ENCODE measurements around the gene SMDT1.

Gene SMDT1, protein sequence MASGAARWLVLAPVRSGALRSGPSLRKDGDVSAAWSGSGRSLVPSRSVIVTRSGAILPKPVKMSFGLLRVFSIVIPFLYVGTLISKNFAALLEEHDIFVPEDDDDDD

DNA sequence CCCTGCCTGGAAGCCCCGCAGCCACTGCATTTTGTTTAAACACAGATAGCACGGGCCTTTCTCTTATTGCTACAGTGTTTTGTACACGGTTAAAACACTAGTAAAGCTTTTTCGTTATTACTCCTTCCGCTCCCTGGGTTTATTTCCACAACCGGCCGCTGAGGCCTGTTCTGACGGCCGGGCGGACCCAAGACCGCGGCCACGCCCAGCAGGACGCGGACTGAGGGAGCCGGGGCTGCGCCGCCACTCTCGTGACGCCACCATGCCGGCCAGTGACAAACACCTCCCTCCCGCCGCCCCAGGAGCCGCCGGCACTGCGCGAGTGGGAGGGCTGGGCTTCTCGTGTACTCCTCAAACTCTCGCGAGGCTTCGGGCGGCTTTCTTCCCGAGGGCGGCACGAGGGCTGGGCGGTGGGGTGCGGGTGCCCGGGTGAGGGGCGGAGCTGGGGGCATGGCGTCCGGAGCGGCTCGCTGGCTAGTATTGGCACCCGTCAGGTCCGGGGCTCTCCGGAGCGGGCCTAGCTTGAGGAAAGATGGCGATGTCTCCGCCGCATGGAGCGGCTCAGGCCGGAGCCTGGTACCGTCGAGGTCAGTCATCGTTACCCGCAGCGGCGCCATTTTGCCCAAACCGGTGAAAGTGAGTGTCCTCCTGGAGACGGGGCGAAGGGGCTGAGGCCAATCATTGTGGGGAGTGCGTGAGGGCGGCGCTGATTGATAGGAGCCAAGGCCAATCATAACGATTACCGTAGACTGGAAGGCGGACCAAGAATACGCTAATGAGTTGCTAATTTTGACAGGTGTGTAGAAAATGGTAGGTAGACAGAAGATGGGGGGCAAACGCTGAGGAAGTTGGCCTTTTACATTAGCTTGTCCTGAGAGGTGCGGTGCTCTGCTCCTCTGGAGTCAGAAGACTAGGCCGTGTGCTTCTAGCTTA is at the start of gene SMDT1:
Gene SMDT1 (plus strand): TSS at position 382 of the 933 bp plus-strand sequence. CDS start 69 bp downstream, at position 451.
- FAIRE-seq (no peak), DNase-seq (ENCODE audit: insufficient read length, low spot score) (peak; percentile 91)
- peak; percentile 58; the same call in 1 of the 2 replicates for TF ChIP-seq POLR2A (IDR thresholded peaks at IDR 0.05; ENCODE audit: low read depth, low read length)

GRCh38 chr22:42033263-42034181 is 46.0 kb upstream of the SMDT1 start:
- DNase-seq (ENCODE audit: insufficient read length, low spot score): no peak
- TF ChIP-seq POLR2A (IDR thresholded peaks at IDR 0.05; ENCODE audit: low read depth, low read length): no peak
- FAIRE-seq: no peak

DNA sequence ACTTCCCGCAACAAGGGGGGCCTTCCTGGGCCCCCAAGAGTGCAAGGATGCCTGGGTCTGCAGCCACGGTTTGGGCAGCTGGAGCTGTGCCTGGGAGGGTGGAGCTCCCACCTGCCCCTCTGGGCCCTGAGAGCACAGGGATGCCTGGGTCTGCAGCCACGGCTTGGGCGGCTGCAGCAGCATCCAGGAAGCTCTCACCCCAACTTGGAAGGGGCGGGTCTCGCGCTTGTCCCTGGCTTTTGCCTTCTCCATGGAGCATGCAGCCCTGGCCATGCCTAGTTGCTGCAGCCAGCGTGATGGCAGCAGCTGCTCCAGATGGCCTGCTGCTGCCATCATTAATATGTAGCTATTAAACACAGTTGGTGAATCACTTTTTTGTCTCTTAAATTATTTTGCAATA is 44.2 kb upstream of the SMDT1 start:
- DNase-seq (ENCODE audit: insufficient read length, low spot score) (no peak), FAIRE-seq (no peak)
- no peak for TF ChIP-seq POLR2A (IDR thresholded peaks at IDR 0.05; ENCODE audit: low read depth, low read length)

DNA sequence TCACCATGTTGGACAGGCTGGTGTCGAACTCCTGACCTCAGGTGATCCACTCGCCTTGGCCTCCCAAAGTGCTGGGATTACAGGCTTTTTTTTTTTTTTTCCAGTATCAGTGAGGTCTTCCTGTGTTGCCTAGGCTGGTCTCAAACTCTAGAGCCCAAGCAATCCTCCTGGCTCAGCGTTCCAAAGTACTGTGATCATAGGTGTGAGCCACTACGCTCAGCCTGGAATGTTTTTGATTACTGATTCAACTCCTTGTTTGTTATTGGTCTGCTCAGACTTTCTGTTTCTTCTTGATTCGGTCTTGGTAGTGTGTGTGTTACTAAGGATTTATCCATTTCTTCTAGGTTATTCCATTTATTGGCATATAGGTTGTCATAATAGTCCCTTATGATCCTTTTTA is 40.2 kb upstream of the SMDT1 start:
- no peak for TF ChIP-seq POLR2A (IDR thresholded peaks at IDR 0.05; ENCODE audit: low read depth, low read length)
- no peak for FAIRE-seq
- no peak for DNase-seq (ENCODE audit: insufficient read length, low spot score)

DNA sequence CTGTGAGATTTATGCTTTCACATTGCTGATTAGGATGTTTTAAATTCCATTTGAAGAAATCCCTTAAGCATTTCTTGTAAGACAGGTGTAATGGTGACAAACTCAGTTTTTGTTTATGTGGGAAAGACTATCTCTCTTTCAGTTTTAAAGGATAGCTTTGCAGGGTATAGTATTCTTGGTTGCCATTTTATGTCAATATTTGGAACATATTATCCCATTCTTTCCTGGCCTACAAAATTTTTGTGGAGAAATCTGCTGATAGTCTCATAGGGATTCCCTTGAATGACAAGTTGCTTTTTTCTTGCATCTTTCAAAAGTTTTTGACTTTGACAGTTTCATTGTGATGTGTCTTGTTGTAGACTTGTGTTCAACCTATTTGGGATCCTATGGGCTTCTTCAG is 37.7 kb upstream of the SMDT1 start:
- FAIRE-seq: no peak
- TF ChIP-seq POLR2A (IDR thresholded peaks at IDR 0.05; ENCODE audit: low read depth, low read length): no peak
- no peak for DNase-seq (ENCODE audit: insufficient read length, low spot score)

DNA sequence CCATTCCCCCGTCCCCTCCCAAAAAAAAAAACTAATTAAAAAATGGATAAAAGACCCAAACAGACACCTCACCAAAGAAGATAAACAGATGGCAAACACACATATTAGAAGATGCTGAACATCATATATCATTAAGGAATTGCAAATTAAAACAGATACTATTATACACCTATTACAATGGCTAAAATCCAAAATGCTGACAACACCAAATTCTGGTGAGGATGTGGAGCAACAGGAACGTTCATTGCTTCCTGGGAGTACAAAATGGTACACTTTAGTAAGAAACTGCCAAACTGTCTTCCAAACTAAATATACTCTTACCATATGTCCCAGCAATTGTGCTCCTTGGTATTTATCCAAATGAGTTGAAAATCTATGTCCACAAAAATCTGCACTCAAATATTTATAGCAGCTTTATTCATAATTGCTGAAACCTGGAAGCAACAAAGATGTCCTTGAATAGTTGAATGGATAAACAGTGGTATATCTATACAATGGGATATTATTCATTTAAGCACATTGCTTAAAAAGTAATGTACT is 28.8 kb upstream of the SMDT1 start:
- TF ChIP-seq POLR2A (IDR thresholded peaks at IDR 0.05; ENCODE audit: low read depth, low read length): no peak
- no peak for DNase-seq (ENCODE audit: insufficient read length, low spot score)
- FAIRE-seq: no peak

DNA sequence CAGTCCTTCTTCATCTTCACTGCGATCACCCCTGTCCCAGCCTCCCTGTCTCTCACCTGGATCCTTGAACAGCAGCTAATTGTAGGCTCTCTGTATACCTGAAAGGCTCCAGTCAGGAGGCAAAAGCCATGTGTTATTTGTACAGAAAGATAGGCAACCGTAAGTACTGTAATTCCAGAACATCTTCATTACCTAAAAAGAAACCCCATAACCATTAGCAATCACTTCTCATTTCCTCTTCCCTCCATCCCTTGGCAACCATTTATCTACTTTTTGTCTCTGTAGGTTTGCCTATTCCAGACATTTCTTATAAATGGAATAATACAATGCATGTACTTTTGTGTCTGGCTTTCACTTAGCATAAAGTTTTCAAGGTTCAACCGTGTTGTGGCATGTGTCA is 26.7 kb upstream of the SMDT1 start:
- no peak for TF ChIP-seq POLR2A (IDR thresholded peaks at IDR 0.05; ENCODE audit: low read depth, low read length)
- no peak for FAIRE-seq
- DNase-seq (ENCODE audit: insufficient read length, low spot score): no peak

DNA sequence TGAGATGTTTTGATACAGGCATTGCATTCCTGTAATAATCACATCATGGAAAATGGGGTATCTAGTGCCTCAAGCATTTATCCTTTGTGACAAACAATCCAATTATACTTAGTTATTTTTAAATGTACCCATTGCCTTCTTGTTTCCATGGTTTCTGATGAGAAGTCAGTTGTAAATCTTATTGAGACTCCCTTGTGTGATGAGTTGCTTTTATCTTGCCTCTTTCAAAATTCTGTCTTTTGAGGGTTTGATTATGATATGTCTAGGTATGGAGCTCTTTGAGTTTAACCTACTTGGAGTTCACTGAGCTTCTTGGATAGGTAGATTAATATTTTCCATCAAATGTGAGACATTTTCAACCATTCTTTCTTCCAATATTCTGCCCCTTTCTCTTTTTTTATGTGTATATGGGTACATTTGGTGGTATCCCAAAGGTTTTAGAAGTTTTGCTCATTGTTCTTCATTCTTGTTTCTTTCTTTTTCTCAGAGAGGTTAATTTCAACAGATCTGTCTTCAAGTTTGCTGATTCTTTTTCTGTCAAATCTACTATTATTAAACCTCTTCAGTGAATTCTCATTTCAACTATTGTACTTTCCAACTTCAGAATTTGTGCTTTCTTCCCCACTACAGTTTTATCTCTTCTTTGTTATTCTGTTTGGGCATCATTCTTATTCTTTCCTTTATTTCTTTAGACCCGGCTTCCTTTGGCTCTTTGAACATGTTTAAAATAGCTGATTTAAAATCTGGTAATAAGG is 22.6 kb upstream of the SMDT1 start:
- DNase-seq (ENCODE audit: insufficient read length, low spot score) (no peak), FAIRE-seq (no peak)
- no peak for TF ChIP-seq POLR2A (IDR thresholded peaks at IDR 0.05; ENCODE audit: low read depth, low read length)

DNA sequence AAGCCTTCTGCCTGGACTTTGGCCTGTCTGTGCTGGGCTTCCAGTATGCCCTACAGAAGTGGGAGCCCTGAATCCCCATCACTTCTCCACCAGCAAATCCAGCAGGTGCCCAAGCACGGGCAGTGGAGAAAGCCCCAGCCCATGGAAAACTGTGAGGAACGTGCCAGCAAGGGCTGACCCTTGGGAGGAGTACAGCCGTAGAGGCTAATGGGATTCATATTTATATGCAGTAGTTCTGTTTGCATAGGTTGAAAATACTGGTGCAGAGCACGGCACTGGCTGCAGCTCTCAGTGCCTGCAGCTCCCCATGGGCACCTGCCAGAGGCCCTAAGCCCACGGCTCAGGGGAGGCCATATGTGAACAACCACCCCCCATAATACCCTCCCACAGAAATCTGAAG is 19.0 kb upstream of the SMDT1 start:
- DNase-seq (ENCODE audit: insufficient read length, low spot score) (no peak), FAIRE-seq (no peak)
- TF ChIP-seq POLR2A (IDR thresholded peaks at IDR 0.05; ENCODE audit: low read depth, low read length): no peak

GRCh38 chr22:42061041-42061440 is 18.5 kb upstream of the SMDT1 start:
- TF ChIP-seq POLR2A (IDR thresholded peaks at IDR 0.05; ENCODE audit: low read depth, low read length): no peak
- no peak for FAIRE-seq
- no peak for DNase-seq (ENCODE audit: insufficient read length, low spot score)

GRCh38 chr22:42062506-42063170 is 16.9 kb upstream of the SMDT1 start:
- no peak for FAIRE-seq
- no peak for TF ChIP-seq POLR2A (IDR thresholded peaks at IDR 0.05; ENCODE audit: low read depth, low read length)
- DNase-seq (ENCODE audit: insufficient read length, low spot score): no peak

DNA sequence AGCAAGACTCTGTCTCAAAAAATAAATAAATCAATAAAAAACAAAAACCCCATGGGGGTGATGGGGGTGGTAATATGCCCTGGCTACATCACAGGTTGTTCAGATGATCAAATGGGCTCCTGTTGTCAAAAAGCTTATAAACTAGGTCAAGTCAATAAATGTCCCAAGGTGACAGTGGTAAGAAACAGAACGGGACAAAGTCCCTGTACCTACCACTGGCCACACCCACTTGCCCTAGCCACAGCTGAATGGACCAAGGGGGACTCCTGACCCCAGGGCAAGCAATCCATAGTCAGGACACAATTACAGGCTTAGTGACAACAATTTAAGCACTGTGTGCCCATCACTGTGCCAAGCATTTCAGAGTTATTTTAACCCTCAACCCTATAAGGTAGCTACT is 14.9 kb upstream of the SMDT1 start:
- DNase-seq (ENCODE audit: insufficient read length, low spot score) (no peak), FAIRE-seq (no peak)
- no peak for TF ChIP-seq POLR2A (IDR thresholded peaks at IDR 0.05; ENCODE audit: low read depth, low read length)
